SK-N-SH (cell line): ENCODE data around the gene SH3BGR. TPM values are rescaled to one million over a fixed set of nuclear protein-coding genes. Genes with fewer than 3 reads are reported as not detected.

Source experiments
- CTCF ChIA-PET: fragments of 300-600, 350-600 bp; formaldehyde crosslinking; extraction: SDS; loops from one replicate; lab custom pipeline; 2021; lab: Yijun Ruan, JAX
- POLR2A ChIA-PET: fragments of 350-600 bp; sonication (Branson Sonifier 250); formaldehyde crosslinking; extraction: SDS; loops from one replicate; lab custom pipeline; 2020; ENCODE audit warnings: antibody characterized with exemption, inconsistent platforms; lab: Yijun Ruan, JAX
- DNase-seq: peaks from one replicate; pipeline ENCODE4 v3.0.0; 2012
- H2AFZ ChIP-seq: fragments of 200-600 bp; sonication (generic); 2 replicates; pipeline ENCODE4 v1.8.1; 2016; ENCODE audit warnings: antibody characterized with exemption, mild to moderate bottlenecking, low read depth
- H3F3A ChIP-seq: fragments of 200-600 bp; sonication (generic); replicated peaks from 2 replicates; pipeline ENCODE3; 2016; ENCODE audit warnings: antibody characterized with exemption, mild to moderate bottlenecking; ENCODE audit not compliant: insufficient read depth
- H3K27ac ChIP-seq, 2 experiments: fragments of 200-500 bp in 1 of 2; fragments of 200-600 bp in 1 of 2; sonication (Bioruptor generic) in 1 of 2; sonication (generic), shearing (Covaris generic) in 1 of 2; 2 replicates each; pipeline versions ENCODE4 v1.5.1 to v1.6.1; 2014 to 2016; ENCODE audit warnings: low read depth in 2 of 2, inconsistent platforms in 1 of 2, low read length in 1 of 2, mild to moderate bottlenecking in 1 of 2, mixed read lengths in 1 of 2
- H3K27me3 ChIP-seq: fragments of 200-600 bp; sonication (generic), shearing (Covaris generic); 2 replicates; pipeline ENCODE4 v1.6.1; 2016; ENCODE audit warnings: mixed run types; ENCODE audit not compliant: insufficient read depth
- H3K36me3 ChIP-seq, 2 experiments: fragments of 200-500 bp in 1 of 2; fragments of 200-600 bp in 1 of 2; sonication (Bioruptor generic) in 1 of 2; sonication (generic) in 1 of 2; replicated peaks in 1 of 2; 2 replicates each; pipeline versions ENCODE3 to v1.5.1; 2014 to 2016; ENCODE audit warnings: low read length in 1 of 2, mild to moderate bottlenecking in 1 of 2; ENCODE audit not compliant: insufficient read depth in 2 of 2, control insufficient read depth in 1 of 2
- H3K4me1 ChIP-seq, 2 experiments: fragments of 200-500 bp in 1 of 2; fragments of 200-600 bp in 1 of 2; sonication (Bioruptor generic) in 1 of 2; sonication (generic), shearing (Covaris generic) in 1 of 2; 2 replicates each; pipeline versions ENCODE4 v1.5.1 to v1.6.1; 2014 to 2016; ENCODE audit warnings: low read depth in 1 of 2, low read length in 1 of 2, mixed run types in 1 of 2; ENCODE audit not compliant: insufficient read depth in 2 of 2, control insufficient read depth in 1 of 2
- H3K4me2 ChIP-seq: fragments of 200-600 bp; sonication (generic), shearing (Covaris generic); 2 replicates; pipeline ENCODE4 v1.6.1; 2017; ENCODE audit warnings: mixed run types
- H3K4me3 ChIP-seq, 2 experiments: fragments of 200-500 bp in 1 of 2; fragments of 200-600 bp in 1 of 2; sonication (Bioruptor generic) in 1 of 2; sonication (generic), shearing (Covaris generic) in 1 of 2; 2 replicates each; pipeline versions ENCODE4 v1.5.1 to v1.8.1; 2014 to 2016; ENCODE audit warnings: low read depth in 2 of 2, inconsistent platforms in 1 of 2, low read length in 1 of 2, mild to moderate bottlenecking in 1 of 2, mixed read lengths in 1 of 2, moderate library complexity in 1 of 2
- H3K79me2 ChIP-seq: fragments of 200-600 bp; sonication (generic); 2 replicates; pipeline ENCODE4 v1.8.1; 2017; ENCODE audit warnings: mild to moderate bottlenecking; ENCODE audit not compliant: insufficient read depth
- H3K9ac ChIP-seq: fragments of 200-600 bp; sonication (generic); 2 replicates; pipeline ENCODE4 v1.6.1; 2017; ENCODE audit warnings: mixed run types
- H3K9me2 ChIP-seq: fragments of 200-600 bp; sonication (generic); 2 replicates; pipeline ENCODE4 v1.6.1; 2017; ENCODE audit warnings: mixed run types
- H3K9me3 ChIP-seq: fragments of 200-600 bp; sonication (generic); 2 replicates; pipeline ENCODE4 v1.6.1; 2017; ENCODE audit warnings: mixed run types, mild to moderate bottlenecking, moderate library complexity
- H4K20me1 ChIP-seq: fragments of 200-600 bp; sonication (generic); 2 replicates; pipeline ENCODE4 v1.6.1; 2017; ENCODE audit warnings: mild to moderate bottlenecking, mixed run types; ENCODE audit not compliant: insufficient read depth
- ELF1 ChIP-seq: IDR thresholded peaks from 2 replicates; pipeline ENCODE4 v1.4.0; 2012
- FOXJ3 ChIP-seq: sonication (generic); formaldehyde crosslinking; IDR thresholded peaks from 2 replicates; pipeline ENCODE4 v1.5.1; 2020; ENCODE audit warnings: mild to moderate bottlenecking, missing genetic modification reagents
- FOXM1 ChIP-seq: IDR thresholded peaks from 2 replicates; pipeline ENCODE4 v1.4.0; 2012; ENCODE audit warnings: low read depth, mild to moderate bottlenecking
- GABPA ChIP-seq: IDR thresholded peaks from 2 replicates; pipeline ENCODE4 v1.4.0; 2012; ENCODE audit warnings: low read depth, mild to moderate bottlenecking
- JUND ChIP-seq: IDR thresholded peaks from 2 replicates; pipeline ENCODE4 v1.4.0; 2012
- MEF2A ChIP-seq: IDR thresholded peaks from 2 replicates; pipeline ENCODE4 v1.4.0; 2012; ENCODE audit warnings: low read depth, borderline replicate concordance
- NFIC ChIP-seq: IDR thresholded peaks from 2 replicates; pipeline ENCODE4 v1.4.0; 2012; ENCODE audit warnings: borderline replicate concordance
- RCOR1 ChIP-seq: fragments of 150-350 bp; IDR thresholded peaks from 2 replicates; pipeline ENCODE4 v1.6.1; 2017; ENCODE audit warnings: antibody characterized with exemption, low read length
- RFX5 ChIP-seq: IDR thresholded peaks from 2 replicates; pipeline ENCODE4 v1.6.1; 2012; ENCODE audit warnings: mild to moderate bottlenecking, improper control_type of control experiment, low read length
- SIN3A ChIP-seq: IDR thresholded peaks from 2 replicates; pipeline ENCODE4 v1.6.1; 2012; ENCODE audit warnings: low read depth, mild to moderate bottlenecking, low read length, moderate library complexity, borderline replicate concordance
- SMC3 ChIP-seq: IDR thresholded peaks from 2 replicates; pipeline ENCODE4 v1.6.1; 2012; ENCODE audit warnings: low read depth, low read length, improper control_type of control experiment
- TAF1 ChIP-seq: IDR thresholded peaks from 2 replicates; pipeline ENCODE4 v1.6.1; 2012; ENCODE audit warnings: low read depth, mild to moderate bottlenecking, low read length, moderate library complexity, borderline replicate concordance
- TCF12 ChIP-seq: IDR thresholded peaks from 2 replicates; pipeline ENCODE4 v1.4.0; 2012
- TEAD4 ChIP-seq: IDR thresholded peaks from 2 replicates; pipeline ENCODE4 v1.4.0; 2012; ENCODE audit warnings: mild to moderate bottlenecking, borderline replicate concordance; ENCODE audit not compliant: insufficient read depth
- YY1 ChIP-seq: IDR thresholded peaks from 2 replicates; pipeline ENCODE4 v1.4.0; 2012; ENCODE audit warnings: low read depth, mild to moderate bottlenecking
- WGBS: methylation state at CpG from one replicate; pipeline ENCODE4 v1.1.6; 2017; ENCODE audit warnings: low lambda C conversion rate; 5-methylcytosine and 5-hydroxymethylcytosine counted together
- polyA plus RNA-seq, 3 experiments: library from polyadenylated mRNA; depleted of rRNA; stranded (reverse); fragments of >200 nt; gene quantifications; 2 replicates each; pipeline ENCODE4 v1.2.3, GENCODE V29; 2012
- TF ChIP-seq, protein P1 (sequence below): IDR thresholded peaks from 2 replicates; pipeline ENCODE4; 2012
- TF ChIP-seq, protein P2 (sequence below): IDR thresholded peaks from 2 replicates; pipeline ENCODE4 v1.4.0; 2012; ENCODE audit warnings: low read depth
- TF ChIP-seq, protein P3 (sequence below): IDR thresholded peaks from 2 replicates; pipeline ENCODE4 v1.6.1; 2012; ENCODE audit warnings: mild to moderate bottlenecking, low read depth, low read length, moderate library complexity
- TF ChIP-seq, protein P4 (sequence below): IDR thresholded peaks from 2 replicates; pipeline ENCODE4 v1.4.0; 2012; ENCODE audit warnings: low read depth, borderline replicate concordance

SH3BGR gene
- polyA plus RNA-seq, 1 of the 3 experiments (the other 2 are of a cell fraction): 1.1 TPM

DNA sequence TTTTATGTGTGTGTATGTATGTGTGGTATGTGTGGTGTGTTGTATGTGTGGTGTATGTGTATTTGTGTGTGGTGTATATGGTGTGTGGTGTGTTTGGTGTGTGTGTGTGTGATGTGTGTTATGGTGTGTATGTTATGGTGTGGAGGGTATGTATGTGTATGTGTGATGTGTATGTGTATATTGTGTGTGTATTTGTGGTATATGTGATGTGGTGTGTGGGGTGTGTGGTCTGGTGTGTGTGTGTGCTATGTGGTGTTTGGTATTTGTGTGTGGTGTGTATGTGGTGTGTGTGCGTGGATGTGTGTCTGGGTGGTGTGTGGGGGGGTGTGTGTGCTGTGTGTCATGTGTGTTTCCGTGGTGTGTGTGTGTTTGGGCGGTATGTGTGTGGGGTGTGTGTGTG is 59.3 kb downstream of the SH3BGR start:
- 76% methylated on average over 3 of the region's 3 CpGs for WGBS
- H3K4me3 ChIP-seq: no peak overlapping the region
- H3K9me3 ChIP-seq: no peaks in the 10 kb centered on the region
- CTCF ChIA-PET: interaction anchor here (9.3 kb wide), 1 partner anchor 202 kb away, joined by 244 read pairs; no protein-coding TSS in a partner anchor
- TF ChIP-seq TEAD4 (no peak), GABPA (no peak), SIN3A (no peak), SMC3 (no peak)
- TF ChIP-seq, protein P1, sequence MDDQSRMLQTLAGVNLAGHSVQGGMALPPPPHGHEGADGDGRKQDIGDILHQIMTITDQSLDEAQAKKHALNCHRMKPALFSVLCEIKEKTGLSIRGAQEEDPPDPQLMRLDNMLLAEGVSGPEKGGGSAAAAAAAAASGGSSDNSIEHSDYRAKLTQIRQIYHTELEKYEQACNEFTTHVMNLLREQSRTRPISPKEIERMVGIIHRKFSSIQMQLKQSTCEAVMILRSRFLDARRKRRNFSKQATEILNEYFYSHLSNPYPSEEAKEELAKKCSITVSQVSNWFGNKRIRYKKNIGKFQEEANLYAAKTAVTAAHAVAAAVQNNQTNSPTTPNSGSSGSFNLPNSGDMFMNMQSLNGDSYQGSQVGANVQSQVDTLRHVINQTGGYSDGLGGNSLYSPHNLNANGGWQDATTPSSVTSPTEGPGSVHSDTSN: no peak
- H3K27me3 ChIP-seq: no peaks in the 10 kb centered on the region
- H3K9ac ChIP-seq: no peak overlapping the region
- H3K9me2 ChIP-seq: no peaks in the 10 kb centered on the region
- H2AFZ ChIP-seq: no peak overlapping the region
- H3F3A ChIP-seq: no peaks in the 10 kb centered on the region
- POLR2A ChIA-PET: no interaction called here
- no peaks in the 10 kb centered on the region for H4K20me1 ChIP-seq
- H3K27ac ChIP-seq: no peak overlapping the region
- DNase-seq: no peak
- H3K4me1 ChIP-seq: no peaks in the 10 kb centered on the region
- H3K36me3 ChIP-seq: no peaks in the 10 kb centered on the region
- H3K4me2 ChIP-seq: no peak overlapping the region
- no peaks in the 10 kb centered on the region for H3K79me2 ChIP-seq

DNA sequence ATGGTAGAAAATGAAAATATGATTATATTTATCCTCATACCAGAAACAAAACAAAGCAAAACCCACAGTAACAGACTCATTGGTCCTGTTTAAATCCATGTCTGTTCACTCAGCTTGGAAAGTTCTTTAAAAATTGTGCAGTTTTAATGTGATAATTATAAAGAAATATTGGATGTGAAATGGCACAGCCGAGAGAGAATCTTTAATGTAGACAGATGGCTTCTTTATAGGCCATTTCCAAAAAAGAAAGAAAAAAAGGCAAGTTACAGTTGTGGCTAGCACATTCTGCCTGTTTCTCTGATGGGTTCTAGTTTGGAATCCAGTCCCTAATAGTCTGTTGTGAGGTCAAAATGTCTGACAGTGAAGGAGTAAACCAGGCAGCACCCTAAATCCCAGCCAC is 62.0 kb downstream of the SH3BGR start:
- no peaks in the 10 kb centered on the region for H3K4me1 ChIP-seq
- WGBS: 49% methylated on average over 1 of the region's 1 CpG
- H4K20me1 ChIP-seq: no peaks in the 10 kb centered on the region
- ChIA-PET CTCF (interaction anchor here (9.3 kb wide), 1 partner anchor 199 kb away, joined by 244 read pairs; no protein-coding TSS in a partner anchor), POLR2A (no interaction called here)
- H3K27me3 ChIP-seq: no peaks in the 10 kb centered on the region
- no peak for DNase-seq
- TF ChIP-seq NFIC (no peak), FOXJ3 (CRISPR knock-in tag) (no peak), RCOR1 (no peak), SIN3A (no peak), FOXM1 (no peak), GABPA (no peak), MEF2A (no peak), ELF1 (no peak), YY1 (no peak), TAF1 (no peak), TCF12 (no peak), RFX5 (no peak), JUND (no peak)
- TF ChIP-seq, protein P2, sequence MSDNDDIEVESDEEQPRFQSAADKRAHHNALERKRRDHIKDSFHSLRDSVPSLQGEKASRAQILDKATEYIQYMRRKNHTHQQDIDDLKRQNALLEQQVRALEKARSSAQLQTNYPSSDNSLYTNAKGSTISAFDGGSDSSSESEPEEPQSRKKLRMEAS: no peak
- TF ChIP-seq, protein P3, sequence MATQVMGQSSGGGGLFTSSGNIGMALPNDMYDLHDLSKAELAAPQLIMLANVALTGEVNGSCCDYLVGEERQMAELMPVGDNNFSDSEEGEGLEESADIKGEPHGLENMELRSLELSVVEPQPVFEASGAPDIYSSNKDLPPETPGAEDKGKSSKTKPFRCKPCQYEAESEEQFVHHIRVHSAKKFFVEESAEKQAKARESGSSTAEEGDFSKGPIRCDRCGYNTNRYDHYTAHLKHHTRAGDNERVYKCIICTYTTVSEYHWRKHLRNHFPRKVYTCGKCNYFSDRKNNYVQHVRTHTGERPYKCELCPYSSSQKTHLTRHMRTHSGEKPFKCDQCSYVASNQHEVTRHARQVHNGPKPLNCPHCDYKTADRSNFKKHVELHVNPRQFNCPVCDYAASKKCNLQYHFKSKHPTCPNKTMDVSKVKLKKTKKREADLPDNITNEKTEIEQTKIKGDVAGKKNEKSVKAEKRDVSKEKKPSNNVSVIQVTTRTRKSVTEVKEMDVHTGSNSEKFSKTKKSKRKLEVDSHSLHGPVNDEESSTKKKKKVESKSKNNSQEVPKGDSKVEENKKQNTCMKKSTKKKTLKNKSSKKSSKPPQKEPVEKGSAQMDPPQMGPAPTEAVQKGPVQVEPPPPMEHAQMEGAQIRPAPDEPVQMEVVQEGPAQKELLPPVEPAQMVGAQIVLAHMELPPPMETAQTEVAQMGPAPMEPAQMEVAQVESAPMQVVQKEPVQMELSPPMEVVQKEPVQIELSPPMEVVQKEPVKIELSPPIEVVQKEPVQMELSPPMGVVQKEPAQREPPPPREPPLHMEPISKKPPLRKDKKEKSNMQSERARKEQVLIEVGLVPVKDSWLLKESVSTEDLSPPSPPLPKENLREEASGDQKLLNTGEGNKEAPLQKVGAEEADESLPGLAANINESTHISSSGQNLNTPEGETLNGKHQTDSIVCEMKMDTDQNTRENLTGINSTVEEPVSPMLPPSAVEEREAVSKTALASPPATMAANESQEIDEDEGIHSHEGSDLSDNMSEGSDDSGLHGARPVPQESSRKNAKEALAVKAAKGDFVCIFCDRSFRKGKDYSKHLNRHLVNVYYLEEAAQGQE: no peak
- TF ChIP-seq, protein P4, sequence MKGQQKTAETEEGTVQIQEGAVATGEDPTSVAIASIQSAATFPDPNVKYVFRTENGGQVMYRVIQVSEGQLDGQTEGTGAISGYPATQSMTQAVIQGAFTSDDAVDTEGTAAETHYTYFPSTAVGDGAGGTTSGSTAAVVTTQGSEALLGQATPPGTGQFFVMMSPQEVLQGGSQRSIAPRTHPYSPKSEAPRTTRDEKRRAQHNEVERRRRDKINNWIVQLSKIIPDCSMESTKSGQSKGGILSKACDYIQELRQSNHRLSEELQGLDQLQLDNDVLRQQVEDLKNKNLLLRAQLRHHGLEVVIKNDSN: no peak
- H3K4me2 ChIP-seq: no peak overlapping the region
- H3K79me2 ChIP-seq: no peaks in the 10 kb centered on the region
- no peak overlapping the region for H2AFZ ChIP-seq
- H3K4me3 ChIP-seq: no peak overlapping the region
- H3K9ac ChIP-seq: no peak overlapping the region
- no peak overlapping the region for H3K27ac ChIP-seq
- no peaks in the 10 kb centered on the region for H3K9me3 ChIP-seq
- no peaks in the 10 kb centered on the region for H3K9me2 ChIP-seq
- no peaks in the 10 kb centered on the region for H3K36me3 ChIP-seq
- H3F3A ChIP-seq: no peaks in the 10 kb centered on the region
